Measurements from ENCODE around the gene ATAD1.
"Not testable (repeated sequence)": the region's sequence is repeated elsewhere in the genome, so short reads cannot be mapped to it uniquely, and the experiment has no call there.

Gene ATAD1

GRCh38 chr10:87817609-87818504 lies at the start of gene ATAD1:
TSS of gene ATAD1 (minus strand) at chr10:87818226. CDS start at chr10:87814599, 3,627 bp downstream.
- peak; percentile 94 for DNase-seq

DNA sequence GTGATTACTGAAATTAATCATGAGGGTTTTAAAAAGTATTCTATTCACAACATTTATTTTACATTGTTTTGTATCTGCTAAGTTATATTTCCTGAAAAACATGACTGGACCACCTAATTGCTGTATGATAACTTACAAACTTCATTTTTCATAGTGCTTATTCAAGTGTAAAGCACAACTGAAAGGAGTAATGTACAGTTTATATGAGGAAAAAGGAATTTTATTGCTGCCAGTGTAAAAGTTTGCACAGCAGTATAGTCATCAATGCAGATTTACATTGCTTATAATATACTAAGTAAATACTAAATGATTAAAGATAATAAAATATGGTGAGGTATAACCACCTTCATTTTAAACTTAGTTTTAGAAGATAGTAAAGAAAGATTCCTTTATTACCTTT lies 49.4 kb upstream of the ATAD1 start:
- no peak for DNase-seq

GRCh38 chr10:87866412-87866974 lies 48.5 kb upstream of the ATAD1 start:
- peak; percentile 23 for DNase-seq

DNA sequence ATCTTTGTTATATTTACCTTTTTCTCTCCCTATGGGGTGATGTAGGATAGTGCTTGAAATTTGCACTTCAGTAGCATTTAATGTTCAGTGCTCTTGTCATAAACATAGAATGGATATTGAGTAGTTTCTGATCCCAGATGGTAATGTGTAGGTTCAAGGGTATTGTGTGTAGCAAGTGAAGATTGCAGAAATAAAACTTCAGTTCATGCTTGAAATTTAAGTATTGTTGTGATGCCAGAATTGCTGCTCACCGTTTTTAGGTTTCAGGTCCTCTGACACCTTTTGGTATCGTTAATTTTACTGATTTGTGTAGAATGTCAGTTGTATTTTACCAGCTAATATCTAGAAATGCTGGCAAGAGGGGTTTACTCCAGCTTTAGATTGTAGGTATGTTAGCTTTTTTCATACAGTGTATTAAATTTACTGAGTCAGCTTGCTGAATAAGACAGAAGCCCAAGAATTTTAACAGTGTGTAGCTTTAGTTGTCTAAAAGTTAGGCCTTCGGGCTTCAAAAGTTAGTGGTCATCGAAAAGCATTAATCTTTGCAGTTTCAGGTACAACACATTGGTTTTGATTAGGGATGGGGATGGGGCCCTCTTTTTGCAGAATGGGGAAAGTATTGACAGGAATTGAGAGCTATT lies 47.3 kb upstream of the ATAD1 start:
- no peak for DNase-seq

- DNase-seq: peak; percentile 27
These were observed 46.6 kb upstream of the ATAD1 start for GRCh38 chr10:87864496-87865059.

DNA sequence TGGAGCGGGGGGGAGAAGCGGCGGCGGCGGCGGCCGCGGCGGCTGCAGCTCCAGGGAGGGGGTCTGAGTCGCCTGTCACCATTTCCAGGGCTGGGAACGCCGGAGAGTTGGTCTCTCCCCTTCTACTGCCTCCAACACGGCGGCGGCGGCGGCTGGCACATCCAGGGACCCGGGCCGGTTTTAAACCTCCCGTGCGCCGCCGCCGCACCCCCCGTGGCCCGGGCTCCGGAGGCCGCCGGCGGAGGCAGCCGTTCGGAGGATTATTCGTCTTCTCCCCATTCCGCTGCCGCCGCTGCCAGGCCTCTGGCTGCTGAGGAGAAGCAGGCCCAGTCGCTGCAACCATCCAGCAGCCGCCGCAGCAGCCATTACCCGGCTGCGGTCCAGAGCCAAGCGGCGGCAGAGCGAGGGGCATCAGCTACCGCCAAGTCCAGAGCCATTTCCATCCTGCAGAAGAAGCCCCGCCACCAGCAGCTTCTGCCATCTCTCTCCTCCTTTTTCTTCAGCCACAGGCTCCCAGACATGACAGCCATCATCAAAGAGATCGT lies 46.0 kb upstream of the ATAD1 start:
- peak; percentile 43 for DNase-seq

- DNase-seq: peak; percentile 89
These were observed 45.3 kb upstream of the ATAD1 start, which contains the start of the genes KLLN and PTEN for GRCh38 chr10:87863053-87863943. TSS of gene KLLN (minus strand) at chr10:87863533. CDS start at chr10:87862487, 1,046 bp downstream. TSS of gene PTEN (plus strand) at chr10:87863625. CDS start at chr10:87864470, 845 bp downstream.

DNA sequence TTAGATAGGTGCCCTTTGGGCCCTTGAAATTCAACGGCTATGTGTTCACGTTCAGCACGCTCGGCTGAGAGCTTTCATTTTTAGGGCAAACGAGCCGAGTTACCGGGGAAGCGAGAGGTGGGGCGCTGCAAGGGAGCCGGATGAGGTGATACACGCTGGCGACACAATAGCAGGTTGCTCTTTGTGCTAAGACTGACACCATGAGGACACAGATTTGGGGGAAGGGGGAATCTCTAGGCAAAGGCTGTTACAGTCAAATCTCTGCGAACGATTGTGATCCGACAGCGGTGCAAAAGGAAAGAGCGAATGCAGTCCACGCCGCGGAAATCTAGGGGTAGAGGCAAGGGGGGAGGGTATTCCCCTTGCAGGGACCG lies 44.6 kb upstream of the ATAD1 start:
- peak; percentile 71 for DNase-seq

- peak; percentile 95 for DNase-seq
These were observed 44.1 kb upstream of the ATAD1 start for GRCh38 chr10:87861953-87862678.

DNA sequence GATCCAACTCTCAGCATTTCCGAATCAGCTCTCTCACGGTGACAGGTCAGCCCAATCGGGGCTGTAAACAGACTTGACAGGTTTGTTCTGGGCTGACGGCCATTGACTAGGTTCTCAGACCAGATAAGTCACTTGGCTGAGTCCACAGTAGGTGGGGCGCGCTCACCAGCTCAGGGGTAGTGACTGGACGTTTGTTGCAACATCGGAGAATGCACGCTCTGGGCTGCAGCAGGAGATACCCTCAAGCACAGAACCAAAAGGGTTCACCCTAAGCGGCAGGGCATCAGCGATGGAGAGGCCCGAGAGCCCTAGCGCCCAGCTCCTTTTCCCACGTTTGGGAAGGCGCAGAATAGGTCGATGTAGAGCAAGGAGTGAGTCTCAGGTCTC lies 43.5 kb upstream of the ATAD1 start:
- DNase-seq: peak; percentile 14

DNA sequence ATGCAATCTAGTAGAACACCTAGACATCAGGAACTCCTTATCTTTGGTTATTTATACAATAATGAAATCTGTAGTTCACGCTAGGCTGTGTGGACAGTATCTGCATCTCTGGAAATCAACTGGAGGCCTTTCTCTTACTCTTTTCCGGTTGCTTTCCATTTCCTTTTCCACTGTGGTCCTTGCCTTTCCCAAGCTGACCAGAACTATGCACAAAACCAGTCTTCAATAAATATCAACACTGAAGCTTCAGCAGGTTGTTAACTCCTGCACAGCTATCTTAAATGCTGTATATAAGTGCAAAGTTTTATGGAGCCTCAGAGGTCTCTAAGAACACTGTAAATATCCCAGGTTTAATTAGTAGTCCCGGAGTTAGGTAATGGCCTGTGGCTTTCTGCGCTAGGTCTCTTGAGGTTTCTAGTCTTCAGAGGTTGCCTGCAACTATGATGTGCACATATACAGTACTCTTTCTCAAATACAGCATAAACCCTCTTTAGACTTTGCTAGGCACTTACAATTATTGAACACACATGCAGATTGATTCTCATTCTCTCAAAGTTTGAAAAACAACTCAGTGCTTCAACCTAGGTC lies 42.9 kb upstream of the ATAD1 start:
- no peak for DNase-seq

DNA sequence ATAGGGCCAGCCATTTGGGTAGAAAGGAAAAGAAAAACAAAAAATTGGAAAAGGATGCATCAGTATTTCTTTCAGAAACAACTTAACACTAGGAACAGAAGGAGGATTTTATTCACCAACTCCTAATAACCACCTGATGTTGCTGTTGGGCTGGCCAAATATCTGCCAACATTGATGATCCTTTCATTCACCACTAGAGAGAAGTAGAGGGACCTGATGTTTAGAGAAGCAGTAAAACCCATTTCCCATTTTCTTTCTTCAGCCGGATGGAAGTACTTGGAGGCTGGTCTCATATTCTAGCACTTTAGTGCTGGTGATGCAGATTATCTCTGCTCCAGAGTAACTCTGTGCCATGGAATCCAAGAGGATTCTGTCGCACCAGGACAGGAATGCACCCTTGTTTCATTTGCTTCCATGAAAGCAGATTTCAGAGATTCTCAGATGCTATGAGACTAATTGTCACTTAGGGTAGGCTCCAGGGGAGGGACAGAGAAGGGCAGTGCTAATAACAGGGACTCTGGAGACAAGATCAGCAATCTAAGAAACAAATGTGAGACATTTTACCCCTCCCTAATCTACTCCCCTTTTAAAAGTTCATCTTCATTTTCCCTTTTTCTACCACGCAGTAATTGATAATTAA lies 42.2 kb upstream of the ATAD1 start:
- DNase-seq: peak; percentile 46

DNA sequence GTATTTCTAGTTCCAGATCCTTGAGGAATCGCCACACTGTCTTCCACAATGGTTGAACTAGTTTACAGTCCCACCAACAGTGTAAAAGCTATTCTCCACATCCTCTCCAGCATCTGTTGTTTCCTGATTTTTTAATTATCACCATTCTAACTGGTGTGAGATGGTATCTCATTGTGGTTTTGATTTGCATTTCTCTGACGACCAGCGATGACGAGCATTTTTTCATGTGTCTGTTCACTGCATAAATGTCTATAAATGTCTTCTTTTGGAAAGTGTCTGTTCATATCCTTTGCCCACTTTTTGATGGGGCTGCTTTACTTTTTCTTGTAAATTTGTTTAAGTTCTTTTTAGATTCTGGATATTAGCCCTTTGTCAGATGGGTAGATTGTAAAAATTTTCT lies 37.6 kb upstream of the ATAD1 start:
- DNase-seq: not testable (repeated sequence)

DNA sequence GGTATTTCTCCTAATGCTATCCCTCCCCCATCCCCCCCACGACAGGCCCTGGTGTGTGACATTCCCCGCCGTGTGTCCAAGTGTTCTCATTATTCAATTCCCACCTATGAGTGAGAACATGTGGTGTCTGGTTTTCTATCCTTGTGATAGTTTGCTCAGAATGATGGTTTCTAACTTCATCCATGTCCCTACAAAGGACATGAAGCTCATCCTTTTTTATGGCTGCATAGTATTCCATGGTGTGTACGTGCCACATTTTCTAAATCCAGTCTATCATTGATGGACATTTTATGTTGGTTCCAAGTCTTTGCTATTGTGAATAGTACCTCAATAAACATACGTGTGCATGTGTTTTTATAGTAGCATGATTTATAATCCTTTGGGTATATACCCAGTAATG lies 37.2 kb upstream of the ATAD1 start:
- DNase-seq: not testable (repeated sequence)

DNA sequence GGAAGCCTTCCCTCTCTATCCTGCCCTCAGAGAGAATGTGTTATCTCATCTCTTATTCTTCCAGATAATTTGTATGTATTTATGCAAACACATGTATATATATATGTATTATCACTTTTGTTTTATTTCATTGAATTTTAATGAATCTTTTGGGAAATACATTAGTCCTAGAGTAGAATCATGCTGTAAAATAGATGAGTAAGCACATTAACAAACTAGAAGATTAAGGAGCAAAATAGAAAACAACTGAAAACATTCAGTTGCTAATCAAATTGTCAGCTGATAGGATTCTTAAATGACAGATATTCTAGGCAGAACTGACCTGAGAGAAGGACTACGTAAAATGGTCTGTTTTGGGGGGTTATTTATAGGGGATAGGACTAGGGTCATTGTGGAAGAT lies 34.1 kb upstream of the ATAD1 start:
- no peak for DNase-seq

- peak; percentile 65 for DNase-seq
These were observed 32.7 kb upstream of the ATAD1 start for GRCh38 chr10:87850742-87851205.

GRCh38 chr10:87849001-87849400 lies 31.0 kb upstream of the ATAD1 start:
- DNase-seq: no peak

DNA sequence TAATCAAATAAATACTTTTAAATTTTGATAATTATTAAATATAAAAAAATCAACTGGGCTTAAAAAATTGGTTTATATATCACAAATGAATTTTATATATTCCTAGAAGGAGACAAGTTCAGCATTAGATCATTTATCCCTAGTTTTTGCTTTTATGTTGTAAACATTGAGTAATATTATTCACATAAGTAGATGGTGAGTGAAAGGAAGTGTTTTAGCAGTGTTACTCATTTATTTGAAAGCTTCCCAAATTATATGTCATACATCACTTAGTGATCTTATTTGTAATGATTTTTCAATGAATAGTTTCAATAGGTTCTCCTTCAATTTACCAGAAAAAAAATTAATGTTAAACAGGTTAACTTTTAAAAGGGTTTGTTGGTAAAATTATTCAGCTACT lies 29.5 kb upstream of the ATAD1 start:
- no peak for DNase-seq

- DNase-seq: not testable (repeated sequence)
These were observed 28.7 kb upstream of the ATAD1 start for GRCh38 chr10:87846711-87847110.

- no peak for DNase-seq
These were observed 28.0 kb upstream of the ATAD1 start for GRCh38 chr10:87846023-87846422.
